GM12865 (cell line): ENCODE measurements around the gene RGR.

ENCODE experiments used
- DNase-seq: peaks from one replicate; pipeline ENCODE4 v3.0.0; 2010; ENCODE audit warnings: low read depth
- H3K4me3 ChIP-seq: 2 replicates; pipeline ENCODE4 v1.5.1; 2011; ENCODE audit warnings: mild to moderate bottlenecking, low read depth, low read length, control low read depth
- TF ChIP-seq, protein P1 (sequence below): IDR thresholded peaks from 2 replicates; pipeline ENCODE4 v1.5.1; 2011; ENCODE audit warnings: low read length, control low read depth, low read depth, inconsistent platforms; ENCODE audit not compliant: insufficient read depth; ENCODE audit errors: missing control alignments

Gene RGR

DNA sequence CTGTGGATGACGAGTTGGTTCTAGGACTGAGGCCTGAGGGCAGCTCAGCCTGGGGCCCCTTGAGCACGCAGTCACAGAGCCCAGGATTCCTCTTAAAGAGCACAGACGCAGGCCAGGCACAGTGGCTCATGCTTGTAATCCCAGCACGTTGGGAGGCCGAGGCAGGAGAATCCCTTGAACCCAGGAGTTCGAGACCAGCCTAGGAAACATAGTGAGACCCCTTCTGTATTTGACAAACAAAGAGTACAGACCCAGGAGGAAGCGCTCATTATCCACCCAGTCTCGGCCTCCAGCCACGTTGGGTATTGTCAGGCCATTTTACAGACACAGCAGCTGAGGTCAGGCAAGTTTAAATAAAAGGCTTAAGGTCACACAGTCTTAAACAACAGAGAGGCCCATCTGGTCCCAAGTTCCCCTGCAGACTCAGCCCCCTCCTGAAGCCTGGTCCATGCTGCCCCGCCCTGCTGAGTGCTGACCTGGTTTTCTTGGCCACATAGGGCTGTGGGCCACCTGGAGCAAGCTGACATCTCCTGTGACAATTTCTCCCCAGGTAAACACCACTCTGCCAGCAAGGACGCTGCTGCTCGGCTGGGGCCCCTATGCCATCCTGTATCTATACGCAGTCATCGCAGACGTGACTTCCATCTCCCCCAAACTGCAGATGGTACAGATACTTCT lies 12.6 kb downstream of the RGR start:
- no peak for DNase-seq
- TF ChIP-seq, protein P1, sequence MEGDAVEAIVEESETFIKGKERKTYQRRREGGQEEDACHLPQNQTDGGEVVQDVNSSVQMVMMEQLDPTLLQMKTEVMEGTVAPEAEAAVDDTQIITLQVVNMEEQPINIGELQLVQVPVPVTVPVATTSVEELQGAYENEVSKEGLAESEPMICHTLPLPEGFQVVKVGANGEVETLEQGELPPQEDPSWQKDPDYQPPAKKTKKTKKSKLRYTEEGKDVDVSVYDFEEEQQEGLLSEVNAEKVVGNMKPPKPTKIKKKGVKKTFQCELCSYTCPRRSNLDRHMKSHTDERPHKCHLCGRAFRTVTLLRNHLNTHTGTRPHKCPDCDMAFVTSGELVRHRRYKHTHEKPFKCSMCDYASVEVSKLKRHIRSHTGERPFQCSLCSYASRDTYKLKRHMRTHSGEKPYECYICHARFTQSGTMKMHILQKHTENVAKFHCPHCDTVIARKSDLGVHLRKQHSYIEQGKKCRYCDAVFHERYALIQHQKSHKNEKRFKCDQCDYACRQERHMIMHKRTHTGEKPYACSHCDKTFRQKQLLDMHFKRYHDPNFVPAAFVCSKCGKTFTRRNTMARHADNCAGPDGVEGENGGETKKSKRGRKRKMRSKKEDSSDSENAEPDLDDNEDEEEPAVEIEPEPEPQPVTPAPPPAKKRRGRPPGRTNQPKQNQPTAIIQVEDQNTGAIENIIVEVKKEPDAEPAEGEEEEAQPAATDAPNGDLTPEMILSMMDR: no peak
- H3K4me3 ChIP-seq: no peak overlapping the region

DNA sequence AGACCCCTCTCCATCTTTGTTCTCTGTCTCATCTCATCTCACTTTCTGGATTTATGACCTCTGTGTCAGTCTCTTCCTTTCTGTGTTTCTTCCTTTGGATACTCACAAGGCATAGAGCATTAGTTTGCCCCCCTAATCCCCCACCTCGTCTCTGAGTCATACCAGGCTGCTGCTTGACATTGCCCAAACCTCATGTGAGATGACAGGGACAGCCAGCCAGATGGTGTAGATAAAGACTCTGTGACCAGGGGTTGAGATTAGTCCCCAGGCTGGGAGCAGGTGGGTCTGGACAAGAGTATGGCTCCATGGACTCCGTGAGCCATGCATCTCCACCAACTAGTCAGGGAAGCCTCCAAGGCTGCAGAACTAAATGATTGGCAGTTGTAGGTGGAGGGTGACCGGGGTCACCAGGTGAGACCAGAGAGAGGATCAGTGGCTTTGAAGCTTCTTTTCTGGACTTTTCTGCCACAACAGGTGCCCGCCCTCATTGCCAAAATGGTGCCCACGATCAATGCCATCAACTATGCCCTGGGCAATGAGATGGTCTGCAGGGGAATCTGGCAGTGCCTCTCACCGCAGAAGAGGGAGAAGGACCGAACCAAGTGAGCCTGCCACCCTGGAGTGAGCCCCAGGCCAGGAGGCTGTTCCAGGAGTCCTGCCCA lies 13.3 kb downstream of the RGR start:
- H3K4me3 ChIP-seq: no peak overlapping the region
- TF ChIP-seq, protein P1: no peak
- DNase-seq: no peak

DNA sequence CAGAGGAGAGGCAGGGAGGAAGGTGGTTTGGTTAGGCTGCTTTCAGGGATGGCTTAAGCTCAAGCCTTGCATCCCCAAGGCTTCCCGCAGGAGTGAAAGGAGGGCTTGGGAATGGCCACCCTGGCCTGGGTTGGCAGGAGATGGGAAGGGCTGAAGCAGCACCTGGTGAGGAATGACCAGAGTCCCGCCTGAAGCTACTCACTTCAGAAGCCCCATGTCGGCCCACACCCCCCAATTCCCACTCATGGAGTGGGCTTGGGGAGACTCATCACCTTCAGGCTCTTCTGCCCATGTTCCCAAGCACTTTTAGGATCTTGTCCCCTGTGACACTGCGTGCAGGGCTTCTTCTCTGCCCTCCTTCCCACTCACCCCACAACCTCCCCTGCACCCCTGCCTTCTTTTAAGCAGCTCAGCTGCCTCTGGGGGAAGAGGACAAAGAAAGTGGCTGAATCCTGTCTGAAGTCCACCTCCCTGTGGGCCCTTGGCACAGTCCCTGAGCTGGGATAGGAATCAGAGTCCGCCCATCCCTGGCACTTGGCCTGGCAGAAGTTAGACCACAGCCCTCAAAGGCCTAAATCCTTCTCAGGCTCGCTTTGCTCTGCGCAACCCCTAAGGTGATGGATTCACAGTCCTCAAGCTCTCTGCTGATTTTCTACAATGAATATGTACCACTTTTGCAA lies 16.5 kb downstream of the RGR start:
- no peak for DNase-seq
- TF ChIP-seq, protein P1: no peak
- no peak overlapping the region for H3K4me3 ChIP-seq

DNA sequence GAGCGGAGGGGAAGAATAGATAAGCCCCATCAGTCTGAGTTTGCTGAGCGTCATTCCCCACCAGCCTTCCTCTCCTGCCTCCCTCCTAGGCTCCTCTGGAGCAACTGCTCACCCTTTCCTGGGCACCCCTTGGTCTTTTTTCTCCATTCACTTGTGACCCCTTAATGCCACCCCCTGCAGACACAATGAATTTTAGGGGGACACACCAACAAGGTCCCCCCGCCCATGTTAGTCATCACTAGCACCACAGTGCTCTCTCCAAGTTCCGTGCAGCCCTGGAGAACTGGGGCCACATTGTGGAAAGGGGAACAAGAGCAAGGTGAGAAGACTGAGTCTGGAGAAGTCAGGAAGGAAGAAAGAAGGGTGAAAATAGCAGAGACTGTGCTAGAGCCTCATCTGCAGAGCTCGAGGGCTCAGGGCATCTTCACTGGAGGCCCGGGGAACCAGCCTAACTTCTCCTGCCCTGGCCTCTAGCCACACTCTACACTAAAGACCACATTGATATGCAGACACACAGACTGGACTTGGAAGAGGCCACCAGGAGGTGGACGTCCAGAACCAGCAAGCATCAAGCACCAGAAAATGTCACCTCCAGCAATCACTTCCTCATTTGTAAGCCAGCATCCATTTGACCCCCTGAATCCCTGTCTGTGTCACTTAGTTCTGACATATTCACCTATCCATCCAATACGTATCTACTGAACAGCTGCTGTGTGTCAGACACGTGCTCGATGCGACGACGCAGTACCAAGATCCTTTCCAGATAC lies 17.5 kb downstream of the RGR start:
- no peak overlapping the region for H3K4me3 ChIP-seq
- TF ChIP-seq, protein P1: no peak
- DNase-seq: no peak

DNA sequence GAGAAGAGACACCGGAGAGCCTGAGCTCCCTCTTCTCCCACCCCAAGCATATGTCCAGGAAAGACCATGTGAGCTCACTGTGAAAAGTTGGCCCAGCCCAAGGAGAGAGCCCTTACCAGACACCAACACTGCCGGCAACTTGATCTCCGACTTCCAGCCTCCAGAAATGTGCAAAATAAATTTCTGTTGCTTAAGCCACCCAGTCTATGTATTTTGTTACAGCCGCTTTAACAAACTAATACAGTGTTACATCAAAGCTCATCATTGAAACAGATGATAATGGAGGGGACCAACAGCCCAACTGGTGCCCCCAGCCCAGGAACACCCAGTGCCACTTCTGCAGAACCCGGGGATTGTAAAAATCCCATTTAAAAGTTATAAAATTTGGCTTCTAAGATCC lies 18.9 kb downstream of the RGR start:
- no peak overlapping the region for H3K4me3 ChIP-seq
- DNase-seq: no peak
- TF ChIP-seq, protein P1: no peak

DNA sequence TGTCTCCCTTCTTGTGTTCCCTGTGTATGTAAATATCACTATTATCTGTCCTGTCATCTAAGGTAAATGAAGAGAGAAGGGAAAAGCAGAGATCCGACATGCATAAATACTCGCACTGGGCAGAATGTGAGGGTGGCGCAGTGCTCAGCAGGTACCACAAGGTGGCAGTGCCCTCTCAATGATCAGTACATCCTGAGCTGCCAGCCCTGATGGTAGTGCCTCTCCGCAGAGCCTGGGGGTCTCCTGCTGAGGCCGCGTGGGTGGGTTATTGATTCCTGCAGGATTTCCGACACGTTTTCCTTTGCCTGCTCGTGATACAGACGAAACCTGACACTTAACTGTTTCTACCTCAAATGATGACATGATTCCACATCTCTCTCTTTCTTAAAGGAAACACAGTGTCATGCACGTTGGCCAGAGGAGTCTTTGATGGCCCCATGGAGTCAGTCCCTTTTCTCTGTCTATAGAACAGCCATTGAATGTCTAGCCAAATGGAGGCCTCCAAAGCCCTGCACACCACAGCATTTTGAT lies 19.8 kb downstream of the RGR start:
- TF ChIP-seq, protein P1: peak; percentile 94
- DNase-seq: peak; percentile 67
- H3K4me3 ChIP-seq: no peak overlapping the region
